Stimulated activated CD4-positive, alpha-beta T cell treated with anti-CD3 and anti-CD28 coated beads, TNF-alpha, amount 100 ng/mL, for 24 hours (primary cell): Measurements from ENCODE around the gene TRAF3.
"Not testable (repeated sequence)": the region's sequence is repeated elsewhere in the genome, so short reads cannot be mapped to it uniquely, and the experiment has no call there.

Source experiments
- DNase-seq, 3 experiments: peaks; one replicate each; pipeline ENCODE4 v3.0.0-alpha.2; 2020; ENCODE audit warnings: low read depth in 3 of 3

The TRAF3 gene

DNA sequence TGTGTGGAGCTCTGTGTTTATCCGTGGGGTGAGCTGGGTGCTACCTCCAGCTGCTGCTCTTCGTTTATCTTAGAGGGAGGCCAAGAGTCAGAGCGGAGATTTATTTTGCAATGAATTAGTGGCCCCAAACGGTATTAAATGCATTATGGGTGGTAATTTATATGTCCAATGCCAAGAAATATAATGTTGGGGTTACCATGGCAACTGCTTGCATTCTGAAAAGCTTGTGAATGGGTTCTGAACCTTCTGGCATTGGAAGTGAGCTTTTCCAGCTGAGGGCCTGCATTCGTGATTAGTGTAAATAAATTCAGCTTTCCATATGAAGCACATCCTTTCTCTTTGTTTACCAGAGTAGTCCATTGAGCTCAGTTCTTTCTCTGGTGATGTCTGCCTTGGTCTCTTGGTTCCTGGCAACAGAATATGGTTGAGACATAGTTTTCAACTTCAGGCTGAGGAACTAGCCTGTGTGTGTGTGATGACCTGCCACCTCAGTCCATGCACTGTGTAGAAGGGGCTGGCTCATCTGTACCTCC is 51.8 kb downstream of the TRAF3 start:
- DNase-seq = no peak

DNA sequence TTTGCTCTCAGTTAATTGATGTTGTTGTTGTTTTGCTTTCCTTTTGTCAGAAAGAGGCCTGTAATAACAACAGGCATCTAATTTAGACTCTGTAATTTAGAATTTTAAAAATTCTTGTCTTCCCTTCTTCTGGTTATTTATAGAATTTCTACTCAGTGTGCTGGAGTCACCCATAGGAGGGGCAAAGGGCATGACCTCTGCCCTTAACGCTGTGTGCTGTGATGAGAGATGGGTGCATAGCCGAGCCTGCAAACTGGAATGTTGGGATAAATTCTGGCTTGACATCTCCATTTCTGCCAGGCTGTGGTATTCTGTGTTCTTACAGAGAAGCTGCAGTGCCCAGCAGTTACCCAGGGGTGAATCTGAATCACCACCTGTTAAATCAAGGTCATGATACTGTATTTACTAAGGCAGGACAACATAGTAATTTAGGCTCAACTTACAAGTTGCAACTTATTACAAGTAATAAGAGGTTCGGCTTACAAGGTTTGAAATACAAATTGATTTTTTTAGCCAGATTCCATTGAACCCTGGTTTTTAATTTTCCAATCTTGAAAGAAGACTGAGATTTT is 53.3 kb downstream of the TRAF3 start:
- no peak for DNase-seq

DNA sequence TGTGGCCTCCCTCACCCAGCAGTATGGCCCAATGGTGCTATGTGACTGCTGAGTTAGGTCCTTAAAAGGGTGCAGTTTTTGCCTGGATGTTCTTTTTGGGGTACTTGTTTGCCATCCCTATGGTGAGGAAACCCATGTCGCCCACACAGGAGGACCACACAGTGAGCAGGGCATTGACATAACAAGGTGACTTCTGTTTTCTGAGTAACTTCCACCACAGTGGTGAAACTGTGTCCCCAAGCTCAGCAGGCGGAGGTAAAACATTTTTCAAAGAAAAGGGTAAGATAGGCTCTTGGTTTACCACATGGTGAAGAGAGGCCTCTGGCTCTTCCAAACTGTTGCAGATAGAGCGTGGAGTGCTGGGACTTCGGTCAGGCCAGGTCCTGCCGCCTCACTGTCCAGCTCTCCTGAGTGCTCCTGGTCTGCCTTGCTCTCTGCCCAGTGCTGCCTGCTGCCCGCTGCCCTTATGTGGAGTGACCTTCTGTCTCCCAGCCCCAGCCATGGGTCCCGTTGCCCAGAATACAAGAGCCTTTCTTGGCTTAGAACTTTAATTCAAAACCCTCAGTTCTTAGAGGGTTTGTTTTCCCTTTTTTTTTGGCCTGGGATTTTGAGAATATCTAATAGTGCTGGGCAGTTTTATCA is 54.0 kb downstream of the TRAF3 start:
- no peak for DNase-seq

DNA sequence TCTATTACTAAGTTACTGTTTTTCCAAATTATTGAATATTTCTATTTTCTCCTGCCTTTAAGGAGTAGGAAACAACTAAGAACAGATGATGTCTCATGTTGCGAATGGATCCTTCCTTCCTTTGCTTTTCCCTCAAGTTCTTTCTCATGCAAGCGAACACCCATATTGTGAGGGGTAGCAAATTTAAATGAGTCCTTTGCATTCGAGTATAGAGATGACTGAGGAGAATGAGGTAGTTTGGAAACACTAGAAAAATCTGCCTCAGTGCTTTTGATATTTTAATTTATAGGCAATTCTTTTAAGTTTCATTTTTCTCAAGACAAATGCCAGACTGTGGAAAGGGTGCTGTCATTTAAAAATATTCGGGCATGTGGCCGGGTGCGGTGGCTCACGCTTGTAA is 56.1 kb downstream of the TRAF3 start:
- DNase-seq = no peak

DNA sequence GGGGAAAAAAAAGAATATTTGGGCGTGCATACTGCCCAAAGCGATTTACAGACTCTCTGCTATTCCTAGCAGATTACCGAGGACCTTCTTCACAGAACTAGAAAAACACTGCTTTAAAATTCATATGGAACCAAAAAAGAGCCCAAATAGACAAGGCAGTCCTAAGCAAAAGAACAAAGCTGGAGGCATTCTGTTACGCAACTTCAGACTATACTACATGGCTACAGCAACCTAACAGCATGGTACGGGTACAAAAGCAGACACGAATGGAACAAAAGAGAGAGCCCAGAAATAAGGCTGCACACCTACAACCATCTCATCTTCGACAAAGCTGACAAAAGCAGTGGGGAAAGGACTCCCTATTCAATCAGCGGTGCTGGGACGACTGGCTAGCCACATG is 56.7 kb downstream of the TRAF3 start:
- DNase-seq = no peak

DNA sequence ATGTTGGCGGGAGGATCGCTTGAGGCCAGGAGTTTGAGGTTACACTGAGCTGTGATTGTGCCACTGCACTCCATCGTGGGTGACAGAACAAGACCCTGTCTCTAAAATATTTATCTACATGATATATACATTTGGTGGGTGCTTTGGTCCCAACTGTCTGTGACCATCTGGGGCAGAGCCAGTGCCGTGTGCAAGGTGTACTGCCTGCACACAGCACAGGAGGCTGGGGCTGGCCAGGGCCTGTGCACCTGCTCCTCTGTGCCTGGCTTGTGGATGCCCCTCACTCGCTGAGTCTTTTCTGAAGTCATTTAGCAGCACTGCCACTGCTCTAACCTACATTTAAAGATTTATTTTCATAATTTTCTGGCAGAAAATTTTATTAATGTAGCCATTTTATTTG is 58.7 kb downstream of the TRAF3 start:
- no peak for DNase-seq

DNA sequence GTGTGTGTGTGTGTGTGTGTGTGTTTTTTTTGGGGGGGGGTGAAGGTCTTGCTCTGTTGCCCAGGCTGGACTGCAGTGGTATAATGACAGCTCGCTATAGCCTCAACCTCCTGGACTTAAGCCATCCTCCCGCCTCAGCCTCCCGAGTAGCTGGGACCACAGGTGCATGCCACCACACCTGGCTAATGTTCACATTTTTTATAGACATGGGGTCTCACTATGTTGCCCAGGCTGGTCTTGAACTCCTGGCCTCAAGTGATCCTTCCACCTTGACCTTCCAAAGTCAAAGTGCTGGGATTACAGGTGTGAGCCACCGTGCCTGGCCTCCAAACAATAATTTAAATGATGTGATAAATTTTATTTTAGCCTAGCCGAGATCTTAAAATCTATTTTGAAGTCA is 59.9 kb downstream of the TRAF3 start:
- DNase-seq = not testable (repeated sequence)

DNA sequence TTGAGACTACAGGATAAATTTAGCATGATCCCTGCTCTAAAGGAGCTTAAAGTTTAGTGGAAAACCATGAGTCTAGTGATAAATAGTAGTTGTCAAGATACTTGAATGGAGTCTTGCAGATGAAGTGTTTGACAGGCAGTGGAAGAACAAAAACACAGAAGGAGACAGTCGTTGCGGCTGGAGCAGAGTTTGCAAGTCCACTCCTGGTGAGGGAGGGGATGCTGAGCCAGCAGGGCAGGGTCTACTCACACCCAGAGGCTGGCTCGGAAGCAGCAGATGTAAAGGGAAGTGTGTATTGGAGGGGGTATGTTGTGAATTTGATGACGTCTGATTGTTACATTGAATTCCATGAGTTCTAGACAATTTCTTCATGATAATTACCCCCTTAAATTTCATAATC is 61.3 kb downstream of the TRAF3 start:
- DNase-seq = no peak

DNA sequence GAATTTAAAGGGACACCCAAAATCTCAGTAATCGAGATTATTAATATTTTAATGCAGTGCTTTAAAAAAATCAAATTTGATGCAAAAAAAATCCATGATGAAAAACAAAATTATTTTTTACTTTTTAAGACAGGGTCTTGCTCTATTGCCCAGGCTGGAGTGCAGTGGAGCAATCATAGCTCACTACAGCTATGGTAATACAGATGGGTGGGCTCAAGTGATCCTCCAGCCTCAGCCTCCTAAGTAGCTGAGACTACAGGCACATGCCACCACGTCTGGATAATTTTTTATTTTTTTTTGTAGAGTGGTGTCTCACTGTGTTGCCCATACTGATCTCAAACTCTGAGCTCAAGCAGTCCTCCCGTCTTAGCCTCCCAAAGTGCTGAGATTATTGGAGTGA is 62.9 kb downstream of the TRAF3 start:
- no peak for DNase-seq

DNA sequence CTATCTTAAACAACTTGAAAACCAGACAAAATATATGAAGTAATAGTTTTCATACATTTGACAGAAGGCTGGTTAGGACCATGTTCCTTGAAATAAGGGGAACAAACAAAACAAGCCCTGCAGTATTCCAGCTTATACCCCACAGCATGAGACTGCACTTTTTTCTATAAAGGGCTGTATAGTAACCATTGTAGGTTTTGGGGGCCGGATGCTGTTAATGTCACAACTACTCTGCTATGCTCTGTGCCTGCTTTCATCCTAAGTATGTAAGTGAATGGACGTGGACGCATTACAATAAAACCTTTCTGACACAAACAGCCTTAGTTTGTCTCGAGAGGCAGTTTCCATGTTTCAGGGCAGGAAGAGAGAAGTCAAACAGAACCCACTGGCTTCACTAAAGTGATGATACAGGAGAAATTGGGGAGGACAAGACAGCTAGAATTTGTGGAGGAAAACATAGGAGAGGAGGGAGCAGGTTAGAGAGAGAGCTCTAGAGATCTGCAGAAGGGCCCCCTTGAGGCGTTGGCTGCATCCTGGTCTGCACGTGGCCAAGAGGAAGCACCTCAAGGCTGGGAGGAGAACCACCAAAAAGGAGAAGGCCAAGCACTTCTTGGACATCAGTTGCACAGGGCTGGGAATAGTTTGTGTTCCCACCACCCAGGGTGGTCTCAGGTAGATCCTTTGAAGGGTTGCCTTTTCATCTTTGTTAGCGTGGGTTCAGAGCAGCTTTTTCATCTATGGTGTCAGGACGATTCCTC is 63.7 kb downstream of the TRAF3 start:
- DNase-seq = no peak

DNA sequence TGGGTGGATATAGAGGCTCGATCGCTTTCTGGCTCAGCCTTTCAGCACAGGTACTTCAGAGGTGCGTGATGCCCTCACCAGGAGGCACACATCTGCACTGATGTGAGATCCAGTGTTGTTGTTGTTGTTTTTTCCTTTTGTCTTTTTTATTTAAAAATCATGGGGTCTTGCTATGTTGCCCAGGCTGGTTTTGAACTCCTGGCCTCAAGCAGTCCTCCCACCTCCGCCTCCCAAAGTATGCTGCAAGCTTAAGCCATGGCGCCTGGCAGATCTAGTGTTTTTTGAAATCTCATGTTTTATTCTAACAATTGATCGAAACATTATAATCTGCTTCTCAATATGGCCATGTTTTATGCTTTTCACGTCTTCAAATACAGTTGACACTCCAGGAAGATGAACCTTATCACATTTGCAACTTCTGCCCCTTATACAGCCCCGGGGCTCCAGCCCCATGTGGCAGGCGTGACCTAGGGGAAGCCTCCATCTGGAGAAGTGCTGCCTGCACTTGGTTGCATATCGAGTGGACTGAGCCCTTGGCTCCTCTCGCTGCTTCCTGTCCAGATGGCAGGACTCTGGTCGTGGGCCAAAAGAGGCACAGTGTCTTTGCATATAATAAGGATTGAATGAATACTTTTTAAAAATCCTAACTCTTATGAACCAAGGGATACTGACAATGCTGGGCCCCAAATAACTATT is 71.7 kb downstream of the TRAF3 start:
- DNase-seq = no peak

DNA sequence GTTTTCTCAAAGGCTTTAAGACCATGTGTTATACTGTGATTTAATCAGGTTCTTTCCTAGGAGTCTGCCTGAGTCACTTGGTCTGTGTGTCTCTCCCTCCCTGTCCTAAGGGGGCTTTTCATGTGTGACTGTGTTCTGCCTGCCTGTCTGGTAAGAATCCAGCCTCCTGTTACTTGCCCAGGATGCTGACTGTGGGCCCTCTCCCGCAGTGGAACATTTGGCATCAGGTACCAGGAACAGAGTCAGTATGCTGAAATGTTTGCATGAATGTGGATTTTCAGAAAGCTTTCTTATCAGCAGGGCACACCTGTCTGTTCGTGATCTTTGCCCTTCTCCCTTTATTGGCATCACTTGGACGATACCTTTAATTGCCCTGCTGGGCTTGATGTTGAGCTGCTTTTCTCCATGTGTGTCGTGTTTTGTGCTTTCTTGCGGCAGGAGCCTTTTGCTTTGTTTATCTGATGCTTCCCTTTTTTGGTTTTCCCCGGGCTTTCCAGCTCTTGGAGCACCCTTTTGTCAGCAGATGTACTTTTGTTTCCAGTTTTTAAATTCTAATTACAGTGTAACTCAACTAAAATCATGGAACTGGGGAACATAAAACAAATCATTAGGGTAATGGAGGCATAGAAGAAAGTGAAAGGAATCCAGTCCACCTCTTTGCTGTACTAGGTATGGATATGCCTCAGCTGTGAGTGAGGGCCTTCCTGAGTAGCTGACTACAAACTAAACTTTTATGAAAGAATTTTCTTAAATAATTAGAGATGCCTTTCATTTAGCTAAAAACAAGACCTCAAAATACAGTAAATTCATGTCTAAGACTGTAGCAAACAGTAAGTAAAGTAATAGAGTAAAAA is 72.5 kb downstream of the TRAF3 start:
- no peak for DNase-seq

DNA sequence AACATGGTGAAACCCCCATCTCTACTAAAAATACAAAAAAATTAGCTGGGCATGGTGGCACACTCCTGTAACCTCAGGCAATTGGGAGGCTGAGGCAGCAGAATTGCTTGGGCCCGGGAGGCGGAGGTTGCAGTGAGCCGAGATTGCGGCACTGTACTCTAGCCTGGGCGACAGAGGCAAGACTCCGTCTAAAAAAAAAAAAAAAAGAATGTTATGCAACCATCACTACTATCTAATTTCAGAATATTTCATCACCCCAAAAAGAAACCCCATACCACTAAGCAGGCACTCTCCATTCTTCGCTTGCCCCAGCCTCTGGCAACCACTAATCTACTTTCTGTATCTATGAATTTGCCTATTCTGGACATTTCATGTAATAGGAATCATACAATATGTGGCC is 76.4 kb downstream of the TRAF3 start:
- DNase-seq = no peak

DNA sequence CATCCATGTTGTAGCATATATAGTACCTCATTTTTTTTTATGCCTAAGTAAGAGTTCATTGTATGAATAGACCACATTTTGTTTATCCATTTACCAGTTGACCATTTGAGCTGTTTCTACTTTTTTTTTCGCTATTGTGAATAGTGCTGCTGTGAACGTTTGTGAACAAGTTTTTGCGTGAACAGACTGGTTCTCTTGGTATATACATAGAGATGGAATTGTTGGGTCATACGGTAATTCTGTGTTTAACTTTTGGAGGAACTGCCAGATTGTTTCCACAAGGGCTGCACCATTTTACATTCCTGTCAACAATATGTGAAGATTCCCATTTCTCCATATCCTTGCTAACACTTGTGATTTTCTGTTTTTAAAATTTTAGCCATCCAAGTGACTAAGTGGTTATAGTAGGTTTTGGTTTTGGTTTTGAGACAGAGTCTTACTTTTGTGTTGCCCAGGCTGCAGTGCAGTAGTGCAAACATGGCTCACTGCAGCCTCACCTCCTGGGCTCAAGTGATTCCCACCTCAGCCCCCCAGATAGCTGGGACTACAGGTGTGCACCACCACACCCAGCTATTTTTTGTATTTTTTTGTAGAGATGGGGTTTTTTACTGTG is 76.9 kb downstream of the TRAF3 start:
- DNase-seq = no peak

DNA sequence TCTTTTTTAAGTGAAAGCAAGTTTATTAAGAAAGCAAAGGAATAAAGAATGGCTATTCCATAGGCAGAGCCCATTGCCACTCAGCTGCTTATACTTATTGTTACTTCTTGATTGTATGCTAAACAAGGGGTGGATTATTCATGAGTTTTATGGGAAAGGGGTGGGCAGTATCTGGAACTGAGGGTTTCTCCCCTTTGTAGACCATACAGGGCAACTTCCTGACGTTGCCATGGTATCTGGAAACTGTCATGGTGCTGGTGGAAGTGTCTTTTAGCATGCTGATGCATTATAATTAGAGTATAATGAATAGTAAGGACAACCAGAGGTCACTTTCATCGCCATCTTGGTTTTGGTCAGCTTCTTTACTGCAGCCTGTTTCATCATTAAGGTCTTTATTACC is 78.9 kb downstream of the TRAF3 start:
- DNase-seq = no peak

DNA sequence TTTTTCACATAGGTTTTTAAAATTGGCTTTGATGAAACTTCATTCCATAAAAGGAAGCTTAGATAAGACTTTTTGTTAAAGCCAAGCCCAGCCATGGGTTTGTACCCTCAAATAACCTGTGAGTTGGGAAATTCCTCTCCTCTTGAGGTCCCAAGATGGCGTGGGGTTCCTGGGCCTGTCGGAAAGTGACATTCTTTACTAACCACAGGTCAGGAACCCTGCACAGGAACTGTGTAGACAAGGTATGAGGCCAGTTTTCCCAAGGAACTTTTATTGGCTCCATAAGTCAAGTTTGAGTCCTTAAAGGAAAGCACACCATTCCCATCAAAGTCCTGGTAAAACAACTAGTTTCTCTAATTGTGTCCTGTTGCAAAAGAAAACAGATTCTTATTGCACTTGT is 80.2 kb downstream of the TRAF3 start:
- DNase-seq = no peak

DNA sequence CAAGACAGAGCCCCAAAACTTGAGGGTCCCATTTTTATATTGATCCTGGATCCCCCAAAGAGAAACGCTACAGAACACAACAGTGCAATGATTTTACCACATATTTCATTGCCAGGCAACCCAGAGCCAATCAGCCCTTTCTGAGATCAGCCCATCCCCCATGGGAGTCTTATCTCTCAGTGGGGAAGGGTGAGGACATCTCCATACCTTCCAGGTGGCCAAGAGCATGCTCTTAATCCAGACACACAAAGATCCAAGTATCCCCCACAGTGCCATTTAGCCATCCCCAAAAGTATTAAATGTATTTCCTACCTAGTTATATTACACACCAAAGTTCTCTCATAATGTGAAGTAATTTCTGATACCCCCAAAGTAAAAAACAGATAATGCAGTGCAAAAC is 82.7 kb downstream of the TRAF3 start:
- DNase-seq = no peak

DNA sequence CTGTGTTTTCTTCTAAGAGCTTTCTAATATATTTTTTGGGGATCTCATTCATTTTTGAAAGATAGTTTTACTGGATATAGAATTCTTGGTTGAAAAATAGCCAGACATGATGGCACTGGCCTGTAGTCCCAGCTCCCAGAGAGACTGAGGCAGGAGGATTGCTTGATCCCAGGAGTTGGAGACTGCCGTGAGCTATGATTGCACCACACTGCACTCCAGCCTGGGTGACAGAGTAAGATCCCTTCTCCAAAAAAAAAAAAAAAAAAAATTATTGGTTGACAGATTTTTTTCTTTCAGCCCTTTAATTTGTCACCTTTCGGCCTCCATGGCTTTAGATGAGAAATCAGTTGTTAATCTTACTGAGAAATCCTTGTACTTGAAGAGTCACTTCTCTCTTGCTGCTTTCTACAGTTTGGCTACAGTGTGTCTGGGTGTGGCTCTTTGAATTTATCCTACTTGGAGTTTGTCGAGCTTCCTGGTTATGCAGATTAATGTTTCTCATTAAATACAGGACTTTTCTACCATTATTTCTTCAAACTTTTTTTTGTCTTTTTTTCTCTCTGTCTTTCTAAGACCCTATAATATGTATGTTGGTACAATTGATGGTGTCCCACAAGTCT is 85.0 kb downstream of the TRAF3 start:
- DNase-seq = no peak

DNA sequence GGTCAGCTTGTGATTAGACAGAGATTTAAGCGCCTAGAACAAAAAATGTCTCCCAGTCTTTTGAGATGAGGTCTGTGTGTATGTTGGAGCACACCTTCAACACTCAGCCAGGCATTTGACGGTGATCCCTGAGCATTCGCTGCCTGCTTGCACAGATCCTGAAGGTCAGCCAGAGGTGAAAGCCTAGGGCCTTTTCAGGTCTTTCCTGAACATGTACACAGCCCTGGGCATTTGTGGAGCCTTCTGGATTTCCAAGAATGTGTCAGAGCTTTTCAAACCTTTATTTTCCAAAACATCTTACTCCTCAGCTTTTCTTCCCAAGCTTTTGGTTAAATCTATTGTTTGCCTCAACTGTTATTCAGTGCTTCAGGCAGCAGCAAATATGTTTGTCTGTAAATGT is 86.1 kb downstream of the TRAF3 start:
- DNase-seq = no peak

DNA sequence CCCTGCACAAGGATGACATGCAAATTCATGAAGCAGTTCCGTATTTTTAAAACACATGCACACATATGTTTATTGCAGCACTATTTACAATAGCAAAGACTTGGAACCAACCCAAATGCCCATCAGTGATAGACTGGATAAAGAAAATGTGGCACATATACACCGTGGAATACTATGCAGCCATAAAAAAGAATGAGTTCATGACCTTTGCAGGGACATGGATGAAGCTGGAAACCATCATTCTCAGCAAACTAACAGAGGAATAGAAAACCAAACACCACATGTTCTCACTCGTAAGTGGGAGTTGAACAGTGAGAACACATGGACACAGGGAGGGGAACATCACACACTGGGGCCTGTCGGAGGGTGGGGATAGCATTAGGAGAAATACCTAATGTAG is 88.7 kb downstream of the TRAF3 start:
- DNase-seq = not testable (repeated sequence)
